ENCODE measurements around the gene PGM3.

GRCh38 chr6:83126223-83126622, 66.8 kb downstream of the PGM3 start:
- no peak for TF ChIP-seq CSRNP3 (CRISPR knock-in tag; IDR thresholded peaks at IDR 0.05)
- no peak for TF ChIP-seq ZNF70 (CRISPR knock-in tag; IDR thresholded peaks at IDR 0.05)
- no peak for TF ChIP-seq BACH2 (CRISPR knock-in tag; IDR thresholded peaks at IDR 0.05; ENCODE audit: borderline replicate concordance)
- TF ChIP-seq ISL1 (CRISPR knock-in tag; IDR thresholded peaks at IDR 0.05), result no peak
- no peak for TF ChIP-seq PATZ1 (CRISPR knock-in tag; IDR thresholded peaks at IDR 0.05; ENCODE audit: borderline replicate concordance)
- no peak for TF ChIP-seq ESRRG (CRISPR knock-in tag; IDR thresholded peaks at IDR 0.05)
- TF ChIP-seq SNAI2 (CRISPR knock-in tag; IDR thresholded peaks at IDR 0.05), result no peak
- no peak for TF ChIP-seq ZFP3 (CRISPR knock-in tag; IDR thresholded peaks at IDR 0.05)
- no peak for TF ChIP-seq TCF4 (CRISPR knock-in tag; IDR thresholded peaks at IDR 0.05; ENCODE audit: borderline replicate concordance)
- TF ChIP-seq ZNF565 (CRISPR knock-in tag; conservative IDR thresholded peaks at IDR 0.05; ENCODE audit: low read depth), result no peak
- TF ChIP-seq RARB (CRISPR knock-in tag; IDR thresholded peaks at IDR 0.05), result no peak
- TF ChIP-seq CSDC2 (CRISPR knock-in tag; IDR thresholded peaks at IDR 0.05), result no peak
- TF ChIP-seq ARNTL (CRISPR knock-in tag; IDR thresholded peaks at IDR 0.05; ENCODE audit: borderline replicate concordance, low read depth), result no peak
